NCI-H1417 treated with DMSO at 0.1 percent for 48 hours (cell line): ENCODE data around the gene RBM12.

Source experiments
- DNase-seq: peaks from one replicate; lab custom pipeline; 2025; lab: John Stamatoyannopoulos, UW

The RBM12 gene

DNA sequence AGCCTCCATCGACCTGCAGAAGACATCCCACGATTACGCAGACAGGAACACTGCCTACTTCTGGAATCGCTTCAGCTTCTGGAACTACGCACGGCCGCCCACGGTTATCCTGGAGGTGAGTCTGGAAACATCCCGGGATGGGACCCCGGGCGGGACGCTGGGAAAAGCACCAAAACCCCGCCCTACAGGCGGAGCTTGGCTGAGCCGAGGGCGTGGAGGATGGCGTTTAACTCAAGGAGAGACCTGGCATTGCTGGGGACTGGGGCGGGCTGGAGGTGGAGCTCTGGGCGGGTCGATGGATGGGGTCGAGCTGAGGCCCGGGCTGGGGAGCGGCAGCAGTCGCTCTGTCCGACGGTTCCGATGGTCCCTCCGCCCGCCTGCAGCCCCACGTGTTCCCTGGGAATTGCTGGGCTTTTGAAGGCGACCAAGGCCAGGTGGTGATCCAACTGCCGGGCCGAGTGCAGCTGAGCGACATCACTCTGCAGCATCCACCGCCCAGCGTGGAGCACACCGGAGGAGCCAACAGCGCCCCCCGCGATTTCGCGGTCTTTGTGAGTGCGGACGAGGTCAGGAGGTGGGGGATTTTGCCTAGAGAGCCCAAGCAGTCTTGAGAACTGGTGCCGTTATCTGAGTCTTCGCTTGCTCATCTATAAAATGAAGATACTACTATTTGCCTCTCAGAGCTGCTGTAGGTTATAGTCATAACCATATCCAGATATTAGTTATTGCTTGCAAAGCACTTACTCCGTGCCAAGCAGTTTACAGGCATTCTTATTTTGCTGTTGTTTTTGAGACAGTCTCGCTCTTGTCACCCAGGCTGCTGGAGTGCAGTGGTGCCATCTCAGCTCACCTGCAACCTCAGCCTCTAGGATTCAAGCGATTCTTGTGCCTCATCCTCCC lies 45.3 kb downstream of the RBM12 start:
- DNase-seq: no peak

DNA sequence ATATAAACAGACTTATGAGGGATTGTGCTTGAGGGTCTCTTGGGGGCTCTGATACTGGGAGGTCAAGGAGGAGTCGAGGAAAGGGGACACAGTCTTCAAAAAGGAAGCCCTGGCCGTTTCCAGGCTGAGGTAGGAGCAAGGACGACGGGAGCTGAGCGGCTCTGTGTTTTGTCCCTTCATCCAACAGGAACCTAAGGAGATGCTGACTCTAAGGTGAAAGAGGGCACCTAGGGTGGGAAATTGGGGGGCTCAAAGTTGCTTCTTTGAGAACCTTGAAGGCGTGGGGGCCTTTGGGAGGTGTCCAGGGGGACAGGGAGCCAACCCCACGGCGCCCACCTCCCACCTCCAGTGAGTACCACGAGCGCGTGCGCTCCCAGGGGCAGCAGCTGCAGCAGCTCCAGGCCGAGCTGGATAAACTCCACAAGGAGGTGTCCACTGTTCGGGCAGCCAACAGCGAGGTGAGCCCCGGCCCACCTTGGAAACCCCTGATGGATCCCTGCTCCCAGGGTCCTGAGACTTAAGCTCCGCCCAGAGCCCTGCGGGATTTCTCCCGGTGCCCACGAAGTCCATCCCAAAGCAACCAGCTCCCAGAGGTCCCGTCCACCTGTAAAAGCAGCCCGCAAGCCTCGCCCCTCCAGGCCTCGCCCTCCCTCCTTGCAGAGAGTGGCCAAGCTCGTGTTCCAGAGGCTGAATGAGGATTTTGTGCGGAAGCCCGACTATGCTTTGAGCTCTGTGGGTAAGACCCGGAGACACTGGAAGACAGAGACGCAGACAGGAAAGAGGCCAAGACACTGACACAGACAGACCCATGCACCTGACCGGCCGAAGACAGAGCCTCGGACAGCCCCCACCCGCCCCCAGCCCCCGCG lies 46.2 kb downstream of the RBM12 start:
- no peak for DNase-seq

- no peak for DNase-seq
Observed at GRCh38 chr20:35617397-35618262, 47.1 kb downstream of the RBM12 start.

GRCh38 chr20:35616465-35617396 lies 48.0 kb downstream of the RBM12 start:
- DNase-seq: no peak

GRCh38 chr20:35615667-35616464 lies 48.8 kb downstream of the RBM12 start, which contains the start of gene SPAG4:
TSS of gene SPAG4 (plus strand) at chr20:35615829. CDS start at chr20:35616004, 175 bp downstream.
- DNase-seq: peak; percentile 98

GRCh38 chr20:35611482-35611881 lies 53.2 kb downstream of the RBM12 start:
- no peak for DNase-seq

GRCh38 chr20:35610833-35611427 lies 53.8 kb downstream of the RBM12 start:
- no peak for DNase-seq

DNA sequence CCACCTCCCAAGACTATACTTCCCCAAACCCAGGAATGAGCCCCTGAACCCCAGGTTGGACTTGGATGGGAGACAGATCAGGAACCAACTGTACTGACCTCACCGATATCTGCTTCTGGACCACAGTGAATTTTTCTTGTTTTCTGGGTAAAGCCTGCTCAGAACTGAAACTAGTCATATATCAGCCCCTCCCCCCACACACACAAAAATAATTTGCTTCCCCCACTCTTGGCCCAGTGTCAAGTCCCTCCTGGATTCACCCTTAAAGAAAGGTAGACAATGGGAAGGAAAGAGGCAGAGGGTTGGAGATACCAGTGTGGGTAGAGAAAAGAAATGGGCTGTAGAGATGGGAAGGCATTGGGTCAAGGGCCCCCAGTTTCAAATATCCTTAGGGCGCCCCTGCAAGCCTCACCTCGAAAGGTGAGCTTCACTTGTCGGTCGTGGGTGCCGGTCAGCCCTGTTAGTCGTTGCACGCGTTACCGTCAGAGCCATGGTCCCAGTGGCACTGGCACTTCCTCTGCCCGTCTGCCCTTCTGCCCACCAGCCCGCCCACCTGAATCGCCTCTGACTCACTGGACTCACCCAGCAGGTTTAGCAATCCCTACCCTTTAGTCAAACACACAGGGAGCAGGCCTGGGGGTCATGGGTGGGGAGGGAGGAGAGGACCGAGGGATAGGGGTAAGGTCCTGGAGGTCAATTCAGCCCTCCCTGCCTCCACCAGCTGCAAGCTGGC lies 57.5 kb downstream of the RBM12 start:
- DNase-seq: no peak

DNA sequence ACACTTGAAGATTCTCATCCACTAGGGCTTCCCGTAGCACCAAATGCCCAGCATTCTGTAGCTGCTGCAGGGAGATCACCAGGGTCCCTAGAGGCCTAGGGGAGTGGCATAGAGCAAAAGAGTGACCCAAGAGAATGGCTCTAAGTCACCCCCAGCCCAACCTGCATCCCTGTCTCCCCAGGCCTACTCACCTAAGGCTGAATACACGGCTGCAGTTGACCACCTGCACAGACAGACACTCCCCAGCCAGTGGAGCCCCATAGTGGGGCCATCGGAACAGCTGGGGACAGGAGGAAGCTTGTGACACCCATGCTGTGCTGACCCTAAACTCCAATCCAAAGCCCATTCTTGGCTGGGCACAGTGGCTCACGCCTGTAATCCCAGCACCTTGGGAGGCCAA lies 58.6 kb downstream of the RBM12 start:
- DNase-seq: no peak

- DNase-seq: no peak
Observed at GRCh38 chr20:35604449-35604747, 60.3 kb downstream of the RBM12 start.

- DNase-seq: no peak
Observed at GRCh38 chr20:35603695-35604448, 60.8 kb downstream of the RBM12 start.

DNA sequence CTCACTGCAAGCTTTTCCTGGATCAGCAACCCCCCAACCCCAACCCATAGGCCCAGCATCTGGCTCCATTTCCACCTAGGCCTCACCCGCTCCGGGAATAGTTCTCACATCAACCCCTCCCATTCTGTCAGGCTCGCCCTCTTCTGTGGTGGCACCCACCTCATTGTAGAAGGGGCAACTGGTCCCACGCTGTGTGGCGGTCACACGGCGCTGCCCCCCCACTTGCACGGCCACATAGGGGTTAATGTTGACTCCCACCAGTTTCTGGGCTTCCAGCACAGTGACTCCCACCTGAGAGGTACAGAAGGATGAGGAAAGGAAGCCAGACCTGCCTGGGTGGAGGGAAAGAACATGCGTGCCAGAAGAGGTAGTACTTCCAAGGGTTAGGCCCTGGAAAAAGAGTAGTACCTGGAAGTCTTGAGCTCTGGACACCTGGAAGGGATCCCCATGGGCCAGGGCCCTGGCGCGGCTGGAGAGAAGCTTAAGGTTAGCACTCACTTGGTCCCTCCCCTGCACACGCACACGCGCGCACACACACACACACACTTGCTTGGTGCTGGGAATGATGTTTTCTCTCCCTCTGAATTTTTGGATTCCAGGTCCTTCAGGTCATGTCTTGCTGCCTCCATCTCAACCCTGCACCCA lies 61.7 kb downstream of the RBM12 start:
- no peak for DNase-seq

GRCh38 chr20:35601990-35602389 lies 62.7 kb downstream of the RBM12 start:
- no peak for DNase-seq

- no peak for DNase-seq
Observed at GRCh38 chr20:35600993-35601973, 63.4 kb downstream of the RBM12 start.

DNA sequence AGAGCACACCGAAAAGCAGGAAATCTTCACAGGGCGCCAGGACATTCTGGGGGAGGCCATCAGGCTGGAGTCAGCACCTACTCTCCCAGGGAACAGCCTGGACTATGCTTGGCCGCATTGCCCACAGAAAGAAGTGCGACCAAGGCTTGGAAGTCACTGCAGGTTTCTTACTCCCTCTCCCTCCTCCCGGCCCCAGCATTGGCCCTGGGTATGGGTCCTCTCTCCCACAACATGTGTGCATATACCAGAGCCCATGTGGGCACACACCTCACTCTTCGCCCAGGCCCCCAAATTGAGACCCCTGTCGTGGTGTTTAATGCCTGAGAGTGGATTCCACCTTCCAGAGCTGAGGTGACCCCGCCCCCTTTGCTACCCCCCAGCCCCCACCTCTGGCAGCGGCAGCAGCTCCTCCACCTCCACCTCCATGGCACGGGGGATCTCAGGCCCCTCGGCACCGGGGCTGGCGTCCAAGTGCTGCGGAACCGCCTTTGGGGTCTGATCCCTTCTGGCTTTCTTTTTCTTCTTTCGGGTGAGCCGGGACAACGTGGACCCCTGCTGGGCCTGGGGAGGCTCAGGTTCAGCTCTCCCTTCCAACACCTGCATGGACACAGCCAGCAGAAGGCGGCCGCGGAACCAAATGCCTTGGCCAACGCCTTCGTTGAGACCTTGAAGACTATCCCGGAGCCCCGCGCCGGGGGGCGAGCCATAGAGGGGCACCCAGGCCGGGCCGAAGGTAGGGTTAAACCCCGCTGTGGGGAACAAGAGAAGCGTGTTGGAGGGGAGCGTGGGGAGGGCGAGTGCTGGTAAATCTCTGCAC lies 64.3 kb downstream of the RBM12 start:
- no peak for DNase-seq

GRCh38 chr20:35599776-35600120 lies 65.0 kb downstream of the RBM12 start:
- no peak for DNase-seq
